HG03571 (cell line): Measurements from ENCODE around the gene SSTR4.

ENCODE experiments used
- ATAC-seq: cut with Tn5 transposase; IDR thresholded peaks from one replicate; pipeline ENCODE4 v1.9.1; 2021; ENCODE audit not compliant: unreplicated experiment

The SSTR4 gene

GRCh38 chr20:23084282-23084844 lies 49.3 kb downstream of the SSTR4 start:
- no peak for ATAC-seq

GRCh38 chr20:23084845-23085365 lies 49.8 kb downstream of the SSTR4 start:
- ATAC-seq: no peak

- no peak for ATAC-seq
Observed at GRCh38 chr20:23085436-23086055, 50.4 kb downstream of the SSTR4 start.

GRCh38 chr20:23086056-23086566 lies 51.0 kb downstream of the SSTR4 start, which contains the start of gene CD93:
CD93 (minus strand) TSS chr20:23086324; CDS start chr20:23086192, 132 bp downstream.
- no peak for ATAC-seq

- ATAC-seq: no peak
Observed at GRCh38 chr20:23086931-23087411, 51.9 kb downstream of the SSTR4 start.

- no peak for ATAC-seq
Observed at GRCh38 chr20:23087587-23088251, 52.6 kb downstream of the SSTR4 start.
